SK-N-MC (cell line): ENCODE data around the gene PDE6D.

Experiments used
- DNase-seq: peaks from one replicate; pipeline ENCODE4 v3.0.0-alpha.2; 2011; ENCODE audit warnings: low read depth, low spot score
- H3K27ac ChIP-seq: fragments of 200-600 bp; sonication (generic); 2 replicates; pipeline ENCODE4 v1.5.1; 2016; ENCODE audit warnings: mixed run types
- H3K36me3 ChIP-seq: fragments of 200-600 bp; sonication (generic); 2 replicates; pipeline ENCODE4 v1.6.1; 2017; ENCODE audit warnings: antibody characterized with exemption, low read length, mixed read lengths; ENCODE audit not compliant: insufficient read depth
- H3K4me3 ChIP-seq: fragments of 200-600 bp; sonication (generic); 2 replicates; pipeline ENCODE4 v1.5.1; 2016
- H3K9ac ChIP-seq: fragments of 200-600 bp; sonication (generic); 2 replicates; pipeline ENCODE4 v1.8.0; 2017; ENCODE audit warnings: mixed run types, mixed read lengths; ENCODE audit not compliant: insufficient read length
- H3K9me3 ChIP-seq: fragments of 200-600 bp; sonication (generic); 2 replicates; pipeline ENCODE4 v1.6.1; 2017; ENCODE audit warnings: low read depth, mild to moderate bottlenecking, antibody characterized with exemption, low read length, moderate library complexity, mixed read lengths
- EZH2 ChIP-seq: fragments of 200-600 bp; sonication (generic); IDR thresholded peaks from one replicate; pipeline ENCODE4 v1.6.1; 2017; ENCODE audit warnings: antibody characterized with exemption
- FOXP2 ChIP-seq: optimal IDR thresholded peaks from 2 replicates; pipeline ENCODE3; 2011; ENCODE audit warnings: mild to moderate bottlenecking, moderate library complexity; ENCODE audit not compliant: insufficient read depth; ENCODE audit errors: extremely low read length, control extremely low read depth
- POLR2AphosphoS5 ChIP-seq: IDR thresholded peaks from 2 replicates; pipeline ENCODE4 v1.6.1; 2012; ENCODE audit warnings: mild to moderate bottlenecking, low read depth, low read length, borderline replicate concordance

The PDE6D gene

DNA sequence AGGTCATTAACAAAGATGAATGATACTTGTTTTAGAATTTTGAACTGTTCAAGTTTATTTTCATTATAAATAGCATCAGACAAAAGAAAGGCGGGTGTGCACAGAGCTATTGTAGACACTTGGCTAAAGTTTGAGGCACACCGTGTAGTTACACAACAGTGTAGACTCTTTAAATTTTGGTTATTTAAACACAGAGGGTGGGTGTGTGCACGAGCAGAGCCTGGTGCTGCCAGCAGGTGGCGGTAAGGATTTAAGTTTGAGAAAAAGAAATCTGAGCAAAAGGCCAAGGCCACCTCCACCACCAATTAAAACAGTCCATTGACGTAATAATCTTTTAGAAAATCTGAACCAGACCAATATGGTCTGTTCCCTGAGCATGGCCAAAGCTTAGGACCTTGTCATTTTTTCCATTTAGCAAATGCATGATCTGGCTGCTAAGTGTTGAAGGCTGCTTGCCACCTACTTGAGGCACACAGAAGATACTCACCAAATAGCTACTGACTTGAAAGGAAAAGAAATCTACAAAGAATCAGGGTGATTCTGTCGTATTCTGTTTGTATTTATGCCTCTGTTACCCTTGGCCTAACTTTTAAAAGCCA is 19.5 kb upstream of the PDE6D start:
- Histone ChIP-seq H3K9ac (no peak overlapping the region), H3K27ac (no peak overlapping the region), H3K4me3 (no peak overlapping the region), H3K36me3 (peaks cover 58% of the 10 kb centered on the region), H3K9me3 (no peaks in the 10 kb centered on the region)
- DNase-seq = no peak
- TF ChIP-seq EZH2 = no peak
- no peak for TF ChIP-seq POLR2AphosphoS5
- TF ChIP-seq FOXP2 = no peak

DNA sequence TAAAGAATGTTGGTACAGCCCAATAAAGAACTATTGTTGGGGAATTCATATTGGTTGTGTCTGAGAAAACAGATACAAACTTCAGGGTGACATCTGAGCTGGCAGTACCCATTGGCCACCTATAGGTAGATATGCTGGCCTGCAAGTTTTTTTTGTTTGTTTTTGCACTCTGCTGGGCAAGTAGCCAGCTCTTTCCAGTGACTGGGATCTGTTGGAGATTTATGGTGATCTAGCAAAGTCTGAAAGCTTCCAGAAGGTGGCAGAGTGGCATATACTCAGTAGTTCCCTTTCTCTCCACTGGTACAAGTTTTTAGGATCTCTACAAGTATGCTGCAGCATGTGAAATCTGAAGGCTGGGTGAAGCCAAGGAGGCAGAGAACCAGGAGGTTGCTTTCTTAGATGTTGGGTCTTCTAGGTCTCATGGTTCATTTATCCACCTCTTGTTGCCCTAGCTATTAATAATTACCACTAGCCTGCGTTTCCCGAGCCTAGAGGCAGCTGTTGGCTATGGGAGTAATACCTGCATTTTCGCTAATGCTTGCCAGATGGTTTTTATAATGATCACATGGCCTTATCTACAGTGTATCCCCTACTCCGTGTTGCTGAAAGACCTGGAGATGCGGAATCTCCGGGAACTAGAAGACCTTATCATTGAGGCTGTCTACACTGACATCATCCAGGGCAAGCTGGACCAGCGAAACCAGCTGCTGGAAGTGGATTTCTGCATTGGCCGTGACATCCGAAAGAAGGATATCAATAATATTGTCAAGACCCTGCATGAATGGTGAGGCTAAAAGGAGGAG is 14.6 kb upstream of the PDE6D start:
- TF ChIP-seq FOXP2 (no peak), EZH2 (no peak), POLR2AphosphoS5 (no peak)
- H3K9ac ChIP-seq = no peak overlapping the region
- no peaks in the 10 kb centered on the region for H3K9me3 ChIP-seq
- no peak overlapping the region for H3K4me3 ChIP-seq
- H3K27ac ChIP-seq = no peak overlapping the region
- DNase-seq = no peak
- H3K36me3 ChIP-seq = peaks cover 70% of the 10 kb centered on the region

DNA sequence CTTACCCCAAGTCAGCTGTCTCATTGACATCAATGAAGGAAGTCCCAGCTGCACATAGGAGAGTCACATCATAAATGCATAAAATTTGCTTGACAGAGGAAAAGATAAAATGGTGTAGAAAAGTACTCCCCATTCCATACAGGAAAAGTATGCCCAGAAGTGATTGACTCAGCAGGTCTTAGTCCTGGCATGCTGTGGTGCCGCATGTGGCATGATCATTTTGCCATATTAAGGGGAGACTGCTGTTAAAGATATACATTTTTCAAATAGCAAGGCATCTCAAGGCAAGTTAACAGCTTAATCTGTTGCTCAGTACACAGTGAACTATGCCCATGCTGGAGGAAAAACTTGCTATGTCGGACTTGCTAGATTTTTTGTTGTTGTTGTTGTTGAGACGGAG is 13.3 kb upstream of the PDE6D start:
- Histone ChIP-seq H3K9me3 (no peaks in the 10 kb centered on the region), H3K9ac (no peak overlapping the region), H3K4me3 (no peak overlapping the region), H3K36me3 (peaks cover 67% of the 10 kb centered on the region), H3K27ac (no peak overlapping the region)
- no peak for DNase-seq
- TF ChIP-seq FOXP2 (no peak), POLR2AphosphoS5 (no peak), EZH2 (no peak)

DNA sequence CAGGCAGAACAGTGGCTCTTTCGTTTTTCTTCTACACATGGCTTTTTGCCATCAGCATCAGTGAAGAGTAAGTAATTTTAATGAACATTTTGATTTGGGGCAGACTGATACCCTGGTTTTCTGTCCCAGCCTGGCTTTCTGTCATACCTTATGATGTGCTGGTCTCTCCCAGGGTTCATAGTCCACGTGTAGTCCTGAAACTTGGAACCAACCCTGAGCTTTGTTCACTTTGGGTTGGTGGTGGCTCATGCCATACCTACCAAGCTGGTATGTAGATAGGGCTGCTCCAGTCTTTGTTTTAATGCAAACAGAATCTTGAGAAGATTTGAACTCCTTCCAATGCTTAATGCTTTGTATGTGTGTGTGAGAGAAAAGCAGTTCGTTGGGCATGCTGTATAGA is 10.0 kb upstream of the PDE6D start:
- no peak for DNase-seq
- Histone ChIP-seq H3K27ac (no peak overlapping the region), H3K9me3 (no peaks in the 10 kb centered on the region), H3K9ac (no peak overlapping the region), H3K4me3 (no peak overlapping the region), H3K36me3 (peaks cover 53% of the 10 kb centered on the region)
- TF ChIP-seq POLR2AphosphoS5 (no peak), EZH2 (no peak), FOXP2 (no peak)

DNA sequence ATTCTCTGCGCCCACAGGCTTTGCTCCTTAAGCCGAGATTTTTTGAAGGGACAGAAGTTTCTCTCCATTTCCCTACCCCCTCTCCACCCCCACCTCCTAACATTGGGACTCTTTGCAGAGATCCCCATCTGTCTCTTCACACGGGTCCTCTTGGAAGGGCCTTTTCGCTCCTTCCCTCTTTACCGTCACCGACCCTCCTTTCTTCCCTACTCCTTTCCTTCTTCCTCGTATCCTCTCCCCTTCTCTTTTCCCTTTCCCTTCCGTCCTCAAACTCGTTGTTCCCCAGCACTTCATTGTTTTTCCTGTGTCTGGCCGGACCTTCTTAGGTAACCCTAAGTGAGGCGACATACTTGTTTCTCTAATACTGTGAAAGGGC is 5.8 kb upstream of the PDE6D start:
- no peak for DNase-seq
- H3K9me3 ChIP-seq = no peaks in the 10 kb centered on the region
- H3K9ac ChIP-seq = peak overlapping the region; percentile 82
- no peak overlapping the region for H3K27ac ChIP-seq
- TF ChIP-seq FOXP2 (no peak), POLR2AphosphoS5 (no peak), EZH2 (no peak)
- peak overlapping the region; percentile 94 for H3K4me3 ChIP-seq
- peaks cover 28% of the 10 kb centered on the region for H3K36me3 ChIP-seq

DNA sequence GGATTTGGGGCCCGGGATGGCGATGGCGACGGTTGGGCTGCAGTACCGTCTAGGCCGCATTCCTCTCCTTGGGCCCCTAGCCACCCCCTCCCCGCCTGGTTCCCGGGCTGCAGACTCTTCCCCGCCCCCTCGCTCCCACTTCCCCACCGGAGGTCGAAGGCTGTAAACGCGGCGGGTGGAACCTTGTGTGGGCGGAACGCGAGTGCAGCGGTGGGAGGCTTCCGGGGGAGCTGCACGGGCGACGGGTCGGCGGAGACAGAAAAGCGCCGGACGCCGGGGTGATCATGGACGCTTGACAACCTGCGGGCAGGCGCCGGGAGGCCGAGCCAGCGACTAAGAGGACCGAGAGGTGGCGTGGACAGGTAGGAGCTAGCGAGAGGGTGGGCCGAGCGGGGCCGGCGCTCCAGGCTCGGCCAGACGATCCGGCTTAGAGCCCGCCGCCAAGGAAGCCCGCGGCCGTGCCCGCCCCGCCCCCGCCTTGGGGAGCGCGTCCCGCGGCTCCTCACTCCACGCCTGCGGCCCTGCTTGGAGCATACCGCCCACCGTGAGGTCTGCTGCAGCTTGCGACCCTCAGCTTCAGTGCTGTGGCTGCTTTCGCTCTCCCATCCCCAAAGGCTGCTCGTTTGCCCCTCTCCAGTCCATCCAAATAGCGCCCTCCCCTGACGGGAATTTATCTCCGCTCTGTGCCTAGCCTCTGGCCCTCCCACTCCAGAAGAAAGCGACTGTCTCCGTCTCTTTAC is 5.3 kb upstream of the PDE6D start, which contains the start of gene COPS7B:
Gene COPS7B (plus strand): TSS at position 269 of the 740 bp plus-strand sequence. CDS start 2,126 bp downstream, outside the sequence.
- Histone ChIP-seq H3K4me3 (peak within 1 kb of the TSS; percentile 94), H3K9me3 (no peaks in the 10 kb centered on the region), H3K9ac (peak within 1 kb of the TSS; percentile 82), H3K27ac (peak within 1 kb of the TSS; percentile 61), H3K36me3 (peaks cover 23% of the 10 kb centered on the region)
- TF ChIP-seq POLR2AphosphoS5 (peak; percentile 79), FOXP2 (peak; percentile 73), EZH2 (no peak)
- DNase-seq = no peak

DNA sequence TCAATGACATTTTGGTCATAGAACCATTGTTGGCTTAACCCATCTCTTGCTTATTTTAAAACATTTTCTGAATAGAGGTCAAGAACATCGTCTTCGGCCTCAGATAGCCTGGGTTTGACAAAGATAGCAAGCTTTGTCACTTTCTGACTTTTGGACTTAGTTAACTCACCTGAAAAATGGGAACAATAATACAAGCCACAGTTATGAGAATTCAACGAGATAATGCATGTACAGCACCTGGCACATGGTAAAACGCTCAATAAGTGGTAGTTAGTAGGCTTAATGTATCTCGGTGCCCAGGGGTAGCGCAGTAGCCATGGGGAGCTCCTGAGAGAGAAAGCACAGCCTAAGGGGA is 4.7 kb upstream of the PDE6D start:
- Histone ChIP-seq H3K36me3 (peaks cover 18% of the 10 kb centered on the region), H3K27ac (peak overlapping the region; percentile 61), H3K9me3 (no peaks in the 10 kb centered on the region), H3K4me3 (peak overlapping the region; percentile 94), H3K9ac (peak overlapping the region; percentile 82)
- no peak for DNase-seq
- TF ChIP-seq POLR2AphosphoS5 (no peak), EZH2 (no peak), FOXP2 (no peak)

DNA sequence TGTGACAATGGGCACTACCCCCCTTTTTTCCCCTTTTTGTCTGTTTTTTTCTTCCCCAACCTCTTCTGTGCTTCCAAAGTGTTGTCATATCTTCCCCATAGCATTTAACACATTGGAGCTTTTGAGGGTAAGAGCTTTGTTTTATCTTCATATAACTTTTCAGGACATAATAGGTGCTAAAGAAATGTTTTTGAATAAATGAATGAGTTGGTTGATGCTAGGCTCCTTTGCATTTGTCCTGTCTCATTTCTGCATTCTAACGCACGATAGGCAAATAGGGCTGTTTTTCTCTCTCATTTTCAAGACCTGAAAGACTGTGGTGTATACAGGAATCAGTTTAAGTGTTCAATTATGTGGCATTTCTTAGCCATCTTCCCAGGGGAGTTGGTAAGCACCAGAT is 4.3 kb upstream of the PDE6D start:
- H3K27ac ChIP-seq = peak overlapping the region; percentile 61
- TF ChIP-seq FOXP2 = no peak
- no peak for TF ChIP-seq POLR2AphosphoS5
- TF ChIP-seq EZH2 = no peak
- peak overlapping the region; percentile 82 for H3K9ac ChIP-seq
- peaks cover 17% of the 10 kb centered on the region for H3K36me3 ChIP-seq
- no peak for DNase-seq
- H3K4me3 ChIP-seq = peak overlapping the region; percentile 94
- H3K9me3 ChIP-seq = no peaks in the 10 kb centered on the region
